ENCODE results near the gene STAC3.

DNA sequence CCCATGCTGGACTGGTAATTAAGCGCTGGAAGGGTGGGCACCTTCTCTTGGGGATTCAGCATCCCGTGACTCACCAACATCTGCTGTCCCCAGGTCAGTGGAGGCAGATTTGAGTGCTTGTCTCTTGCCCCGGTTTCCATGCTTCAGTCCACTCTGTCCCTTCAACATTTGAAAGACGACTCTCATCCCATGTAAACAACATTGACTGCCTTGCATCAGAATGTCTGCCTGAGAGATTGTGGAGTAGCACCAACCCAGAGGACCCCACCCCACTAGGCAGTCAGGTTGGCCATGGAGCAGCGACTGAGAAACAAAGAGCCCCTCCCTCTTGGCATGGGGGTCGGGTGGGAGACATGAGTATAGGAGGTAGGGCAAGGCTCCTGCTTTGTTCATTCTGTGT lies 4.9 kb upstream of the STAC3 start:
- TF ChIP-seq, protein P1, sequence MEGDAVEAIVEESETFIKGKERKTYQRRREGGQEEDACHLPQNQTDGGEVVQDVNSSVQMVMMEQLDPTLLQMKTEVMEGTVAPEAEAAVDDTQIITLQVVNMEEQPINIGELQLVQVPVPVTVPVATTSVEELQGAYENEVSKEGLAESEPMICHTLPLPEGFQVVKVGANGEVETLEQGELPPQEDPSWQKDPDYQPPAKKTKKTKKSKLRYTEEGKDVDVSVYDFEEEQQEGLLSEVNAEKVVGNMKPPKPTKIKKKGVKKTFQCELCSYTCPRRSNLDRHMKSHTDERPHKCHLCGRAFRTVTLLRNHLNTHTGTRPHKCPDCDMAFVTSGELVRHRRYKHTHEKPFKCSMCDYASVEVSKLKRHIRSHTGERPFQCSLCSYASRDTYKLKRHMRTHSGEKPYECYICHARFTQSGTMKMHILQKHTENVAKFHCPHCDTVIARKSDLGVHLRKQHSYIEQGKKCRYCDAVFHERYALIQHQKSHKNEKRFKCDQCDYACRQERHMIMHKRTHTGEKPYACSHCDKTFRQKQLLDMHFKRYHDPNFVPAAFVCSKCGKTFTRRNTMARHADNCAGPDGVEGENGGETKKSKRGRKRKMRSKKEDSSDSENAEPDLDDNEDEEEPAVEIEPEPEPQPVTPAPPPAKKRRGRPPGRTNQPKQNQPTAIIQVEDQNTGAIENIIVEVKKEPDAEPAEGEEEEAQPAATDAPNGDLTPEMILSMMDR (IDR thresholded peaks at IDR 0.05; ENCODE audit: insufficient read depth, low read length, poor library complexity, severe bottlenecking) = no peak
- TF ChIP-seq EZH2phosphoT487 (conservative IDR thresholded peaks at IDR 0.05; ENCODE audit: low read length) = no peak

Data from SU-DHL-6 (cell line).